IMR-90 (cell line): ENCODE results near the gene C22orf15. TPM values are rescaled to one million over a fixed set of nuclear protein-coding genes. Genes with fewer than 3 reads are reported as not detected.

Experiments
- ATAC-seq: fragments of 200-7000 bp; cut with Tn5 transposase; 2 replicates; pipeline ENCODE4 v1.9.1; 2020; ENCODE audit warnings: low read depth, mild to moderate bottlenecking, moderate library complexity
- BruUV-seq: library from RNA; stranded (reverse); fragments of 400-500 nt; replicated peaks from 2 replicates; lab custom pipeline; 2021; lab: Mats Ljungman, UMichigan
- CTCF ChIA-PET: fragments of 300-600 bp; formaldehyde crosslinking; extraction: SDS; loops from one replicate; lab custom pipeline; 2021; ENCODE audit warnings: antibody characterized with exemption; lab: Yijun Ruan, JAX
- POLR2A ChIA-PET: fragments of 300-600 bp; sonication (Branson Sonifier 250); formaldehyde crosslinking; loops from one replicate; lab custom pipeline; 2022; ENCODE audit warnings: antibody characterized with exemption; ENCODE audit not compliant: unreplicated experiment; lab: Charles Lee
- DNase-seq: peaks from one replicate; pipeline ENCODE4 v3.0.0; 2013
- H2AFZ ChIP-seq: replicated peaks from 2 replicates; pipeline ENCODE3; 2013; ENCODE audit warnings: low read length, mild to moderate bottlenecking; ENCODE audit not compliant: poor library complexity
- H2AK5ac ChIP-seq: 2 replicates; pipeline ENCODE4 v1.6.1; 2013; ENCODE audit warnings: low read depth, low read length, inconsistent platforms
- H2AK9ac ChIP-seq: replicated peaks from 2 replicates; pipeline ENCODE3; 2013; ENCODE audit warnings: mild to moderate bottlenecking, low read depth, low read length, moderate library complexity; ENCODE audit not compliant: poor library complexity
- H2BK120ac ChIP-seq: 2 replicates; pipeline ENCODE4 v1.6.1; 2013; ENCODE audit warnings: low read depth, low read length, inconsistent platforms
- H2BK15ac ChIP-seq: 3 replicates; pipeline ENCODE4 v1.6.1; 2013; ENCODE audit warnings: low read depth, low read length, inconsistent platforms
- H2BK20ac ChIP-seq: 2 replicates; pipeline ENCODE4 v1.6.1; 2013; ENCODE audit warnings: low read depth, mild to moderate bottlenecking, inconsistent platforms, low read length, moderate library complexity
- H2BK5ac ChIP-seq: 2 replicates; pipeline ENCODE4 v1.6.1; 2013; ENCODE audit warnings: mild to moderate bottlenecking, low read depth, low read length, inconsistent platforms; ENCODE audit not compliant: poor library complexity, severe bottlenecking
- H3K14ac ChIP-seq: replicated peaks from 2 replicates; pipeline ENCODE4 v1.6.1; 2013; ENCODE audit warnings: low read depth, low read length, inconsistent platforms
- H3K18ac ChIP-seq: 2 replicates; pipeline ENCODE4 v1.6.1; 2013; ENCODE audit warnings: low read depth, low read length, control low read depth
- H3K23ac ChIP-seq: 2 replicates; pipeline ENCODE4 v1.6.1; 2013; ENCODE audit warnings: low read depth, low read length, inconsistent platforms
- H3K27ac ChIP-seq: 2 replicates; pipeline ENCODE4 v1.5.1; 2013; ENCODE audit warnings: mild to moderate bottlenecking, control low read depth, low read length; ENCODE audit not compliant: insufficient read depth
- H3K27me3 ChIP-seq: 2 replicates; pipeline ENCODE4 v1.6.1; 2013; ENCODE audit warnings: low read length; ENCODE audit not compliant: control insufficient read depth, insufficient read depth
- H3K36me3 ChIP-seq: 2 replicates; pipeline ENCODE4 v1.6.1; 2013; ENCODE audit warnings: low read length, mixed read lengths; ENCODE audit not compliant: control insufficient read depth, insufficient read depth
- H3K4ac ChIP-seq: 2 replicates; pipeline ENCODE4 v1.6.1; 2013; ENCODE audit warnings: low read depth, low read length, inconsistent platforms
- H3K4me1 ChIP-seq: 2 replicates; pipeline ENCODE4 v1.6.1; 2013; ENCODE audit warnings: low read length, mixed read lengths; ENCODE audit not compliant: control insufficient read depth, insufficient read depth
- H3K4me2 ChIP-seq: 2 replicates; pipeline ENCODE4 v1.6.1; 2013; ENCODE audit warnings: low read depth, mild to moderate bottlenecking, control low read depth, low read length, moderate library complexity
- H3K4me3 ChIP-seq: 2 replicates; pipeline ENCODE4 v1.5.1; 2013; ENCODE audit warnings: low read depth, mild to moderate bottlenecking, control low read depth, low read length, moderate library complexity; ENCODE audit not compliant: insufficient read depth
- H3K56ac ChIP-seq: 2 replicates; pipeline ENCODE4 v1.6.1; 2013; ENCODE audit warnings: low read length, inconsistent platforms; ENCODE audit not compliant: insufficient read depth; ENCODE audit errors: extremely low read depth
- H3K79me1 ChIP-seq, 2 experiments: 2 replicates each; pipeline ENCODE4 v1.6.1; 2013; ENCODE audit warnings: low read length in 2 of 2, inconsistent platforms in 1 of 2, low read depth in 1 of 2
- H3K9ac ChIP-seq: 2 replicates; pipeline ENCODE4 v1.6.1; 2013; ENCODE audit warnings: low read depth, low read length, control low read depth
- H3K9me1 ChIP-seq: 2 replicates; pipeline ENCODE4 v1.6.1; 2013; ENCODE audit warnings: low read length, inconsistent platforms; ENCODE audit not compliant: insufficient read depth
- H3K9me3 ChIP-seq: 2 replicates; pipeline ENCODE4 v1.6.1; 2013; ENCODE audit warnings: low read length; ENCODE audit not compliant: control insufficient read depth, insufficient read depth
- H4K20me1 ChIP-seq: 2 replicates; pipeline ENCODE4 v1.6.1; 2013; ENCODE audit warnings: low read length, inconsistent platforms; ENCODE audit not compliant: insufficient read depth
- H4K5ac ChIP-seq: 2 replicates; pipeline ENCODE4 v1.6.1; 2013; ENCODE audit warnings: mild to moderate bottlenecking, low read depth, low read length, control low read depth
- H4K8ac ChIP-seq, 2 experiments: 2 replicates each; pipeline ENCODE4 v1.6.1; 2013; ENCODE audit warnings: low read depth in 2 of 2, low read length in 2 of 2, control low read depth in 1 of 2, inconsistent platforms in 1 of 2
- H4K91ac ChIP-seq: 2 replicates; pipeline ENCODE4 v1.6.1; 2013; ENCODE audit warnings: low read depth, low read length, inconsistent platforms; ENCODE audit not compliant: insufficient read depth
- CTCF ChIP-seq: conservative IDR thresholded peaks from 2 replicates; pipeline ENCODE4 v1.5.1; 2012; ENCODE audit warnings: mild to moderate bottlenecking, low read depth, low read length, improper control_type of control experiment
- FOS ChIP-seq: fragments of 150-350 bp; IDR thresholded peaks from 2 replicates; pipeline ENCODE4 v1.6.1; 2016; ENCODE audit warnings: low read depth, low read length
- MAFK ChIP-seq: IDR thresholded peaks from 2 replicates; pipeline ENCODE4 v1.6.1; 2012; ENCODE audit warnings: low read depth, low read length, improper control_type of control experiment
- MAZ ChIP-seq: IDR thresholded peaks from 2 replicates; pipeline ENCODE4 v1.6.1; 2012; ENCODE audit warnings: low read depth, mild to moderate bottlenecking, low read length, improper control_type of control experiment, moderate library complexity, borderline replicate concordance
- MXI1 ChIP-seq: IDR thresholded peaks from 2 replicates; pipeline ENCODE4 v1.6.1; 2012; ENCODE audit warnings: low read depth, mild to moderate bottlenecking, low read length, moderate library complexity, borderline replicate concordance
- RFX5 ChIP-seq: IDR thresholded peaks from 2 replicates; pipeline ENCODE4 v1.8.0; 2012; ENCODE audit warnings: low read depth, mild to moderate bottlenecking, low read length, moderate library complexity
- WGBS, 2 experiments: methylation state at CpG; one replicate each; pipeline versions ENCODE4 v1.1.5 to v1.1.7; 2013; ENCODE audit warnings: missing lambda C conversion rate in 2 of 2; ENCODE audit not compliant: insufficient read length in 1 of 2; ENCODE audit errors: extremely low coverage in 2 of 2; 5-methylcytosine and 5-hydroxymethylcytosine counted together
- dilution Hi-C: fragments of 300-500 bp; cut with HindIII; formaldehyde crosslinking; loops from one replicate; pipeline ENCODE4 v1.14.3; 2018; ENCODE audit warnings: low sequenced_read_pairs; ENCODE audit not compliant: unreplicated experiment
- in situ Hi-C: fragments of 300-500 bp; cut with MboI; formaldehyde crosslinking; loops from 3 replicates; pipeline ENCODE4 v1.14.3; 2019; ENCODE audit warnings: low sequenced_read_pairs, inconsistent platforms, mixed read lengths
- intact Hi-C: fragments of 100-400 bp; cut with micrococcal nuclease; formaldehyde crosslinking; loops from 2 replicates; pipeline ENCODE4 v1.10.0; 2022
- polyA plus RNA-seq, 3 experiments: library from polyadenylated mRNA; depleted of rRNA; stranded (reverse); fragments of >200 nt; gene quantifications; 2 replicates each; pipeline ENCODE4 v1.2.3, GENCODE V29; 2012; ENCODE audit warnings: low replicate concordance in 1 of 3
- total RNA-seq: library from RNA; depleted of rRNA; stranded (reverse); fragments of >200 nt; gene quantifications from 2 replicates; pipeline ENCODE4 v1.2.3, GENCODE V29; 2012

C22orf15 gene
- total and polyA plus RNA-seq, 2 of the 4 experiments (the other 2 are of a cell fraction) = 2.3 to 3.1 TPM

GRCh38 chr22:23759566-23759965, 3.2 kb upstream of the C22orf15 start:
- BruUV-seq = no TSS peak
- H3K27me3 ChIP-seq = 0 out of 2 replicates have a peak, but pooled peaks cover 1% of the 10 kb centered on the region
- no peak overlapping the region for H3K14ac ChIP-seq
- H3K4me3 ChIP-seq = no peak overlapping the region
- H2BK15ac ChIP-seq = no peak overlapping the region
- H3K36me3 ChIP-seq = no peaks in the 10 kb centered on the region
- H2BK120ac ChIP-seq = no peak overlapping the region
- 80% methylated on average over 1 of the region's 4 CpGs; no CpG with 5 or more reads in 1 of the 2 experiments for WGBS, 2 experiments
- no peak overlapping the region for H3K23ac ChIP-seq
- H2BK5ac ChIP-seq = no peak overlapping the region
- ATAC-seq (no peak), DNase-seq (no peak)
- no peak overlapping the region for H2AK9ac ChIP-seq
- no peak overlapping the region for H2BK20ac ChIP-seq
- CTCF ChIA-PET = no interaction called here
- H3K56ac ChIP-seq = no peak overlapping the region
- H4K5ac ChIP-seq = no peak overlapping the region
- 0 out of 2 replicates have a peak, but pooled peaks cover 7% of the 10 kb centered on the region for H3K9me1 ChIP-seq
- POLR2A ChIA-PET = no interaction called here
- no peak overlapping the region for H2AK5ac ChIP-seq
- H3K9me3 ChIP-seq = no peaks in the 10 kb centered on the region
- no peak overlapping the region for H4K8ac ChIP-seq
- no peak overlapping the region for H3K18ac ChIP-seq
- no peak overlapping the region for H2AFZ ChIP-seq
- H4K91ac ChIP-seq = no peak overlapping the region
- H4K20me1 ChIP-seq = no peaks in the 10 kb centered on the region
- no peak overlapping the region for H3K4ac ChIP-seq
- intact Hi-C loops (no loop called here), in situ Hi-C loops (no loop called here), dilution Hi-C loops (no loop called here)
- H3K79me1 ChIP-seq = no peaks in the 10 kb centered on the region
- no peak overlapping the region for H3K9ac ChIP-seq
- peaks cover 8% of the 10 kb centered on the region for H3K4me1 ChIP-seq
- H3K4me2 ChIP-seq = no peak overlapping the region
- H3K27ac ChIP-seq = no peak overlapping the region
- TF ChIP-seq MAFK = no peak
- no peak for TF ChIP-seq CTCF
- no peak for TF ChIP-seq MAZ
- TF ChIP-seq FOS = no peak
- no peak for TF ChIP-seq MXI1
- TF ChIP-seq RFX5 = no peak
